Cerebellar cortex (tissue), 1 donor: ENCODE measurements around the gene SLC47A2.
"Not testable (repeated sequence)": the region's sequence is repeated elsewhere in the genome, so short reads cannot be mapped to it uniquely, and the experiment has no call there.

Experiments
- DNase-seq: peaks from one replicate; pipeline ENCODE4 v3.0.0-alpha.2; 2015; ENCODE audit warnings: low spot score

The SLC47A2 gene

GRCh38 chr17:19707728-19708221 is 8.6 kb downstream of the SLC47A2 start:
- DNase-seq = no peak

GRCh38 chr17:19706791-19707727 is 9.3 kb downstream of the SLC47A2 start:
- DNase-seq = no peak

GRCh38 chr17:19705771-19706770 is 10.3 kb downstream of the SLC47A2 start:
- no peak for DNase-seq

DNA sequence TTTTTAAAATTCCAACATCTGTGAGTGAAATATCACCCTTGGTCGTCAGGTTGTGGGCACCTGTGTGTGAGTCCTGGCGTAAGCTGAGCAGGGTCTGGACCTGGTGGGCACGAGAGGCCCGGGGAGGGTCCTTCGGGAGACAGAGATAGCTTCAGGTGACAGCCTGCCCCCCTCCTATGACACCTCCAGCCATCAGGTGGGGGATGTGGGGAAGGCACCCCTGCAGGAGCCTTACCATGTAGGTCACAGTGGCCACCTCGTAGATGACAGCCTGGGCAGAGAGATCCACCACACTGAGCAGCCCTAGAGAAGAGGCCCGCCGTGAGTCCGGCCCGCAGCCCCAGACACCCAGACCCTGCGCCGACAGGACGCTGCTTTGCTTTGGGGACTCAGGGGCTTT is 11.2 kb downstream of the SLC47A2 start:
- no peak for DNase-seq

DNA sequence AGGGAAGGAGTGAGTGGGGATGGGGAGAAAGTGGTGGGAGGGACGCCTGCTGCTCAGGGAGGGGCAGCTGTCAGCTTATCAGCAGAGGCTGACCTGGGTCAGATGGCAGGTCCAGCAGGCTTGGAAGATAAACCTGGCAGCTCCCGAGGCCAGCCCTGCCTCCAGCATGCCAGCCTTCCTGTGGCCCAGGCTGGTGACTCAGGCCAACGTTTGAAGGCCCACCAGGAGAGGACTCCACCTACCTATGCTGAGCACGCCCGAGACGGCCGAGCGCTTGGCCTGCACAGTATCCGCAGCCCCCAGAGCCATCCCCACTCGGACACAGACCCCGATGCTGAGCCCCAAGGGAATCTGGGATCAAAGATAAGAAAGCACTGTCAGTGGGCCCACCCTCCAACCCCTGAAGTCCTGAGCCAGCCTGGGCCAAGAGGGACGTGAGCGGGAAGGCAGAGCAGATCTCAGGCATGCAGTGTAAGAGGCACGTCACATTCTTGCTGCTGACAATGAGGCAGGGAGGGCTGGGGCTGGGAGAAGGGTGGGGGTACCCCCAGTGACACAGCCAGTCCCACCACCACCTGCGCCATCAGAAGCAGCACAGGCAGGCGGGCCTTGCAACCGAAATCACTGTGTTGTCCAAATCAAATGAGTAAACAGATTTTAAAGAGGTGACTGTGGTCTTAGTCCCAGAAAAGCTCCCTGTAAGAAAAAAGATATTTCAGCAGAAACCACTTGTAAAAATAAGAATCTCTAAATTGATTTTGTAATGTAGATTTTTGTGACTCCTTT is 12.4 kb downstream of the SLC47A2 start:
- DNase-seq = no peak

- no peak for DNase-seq
Measured at GRCh38 chr17:19703106-19703827, 13.1 kb downstream of the SLC47A2 start.

- no peak for DNase-seq
Measured at GRCh38 chr17:19702217-19702641, 14.2 kb downstream of the SLC47A2 start.

DNA sequence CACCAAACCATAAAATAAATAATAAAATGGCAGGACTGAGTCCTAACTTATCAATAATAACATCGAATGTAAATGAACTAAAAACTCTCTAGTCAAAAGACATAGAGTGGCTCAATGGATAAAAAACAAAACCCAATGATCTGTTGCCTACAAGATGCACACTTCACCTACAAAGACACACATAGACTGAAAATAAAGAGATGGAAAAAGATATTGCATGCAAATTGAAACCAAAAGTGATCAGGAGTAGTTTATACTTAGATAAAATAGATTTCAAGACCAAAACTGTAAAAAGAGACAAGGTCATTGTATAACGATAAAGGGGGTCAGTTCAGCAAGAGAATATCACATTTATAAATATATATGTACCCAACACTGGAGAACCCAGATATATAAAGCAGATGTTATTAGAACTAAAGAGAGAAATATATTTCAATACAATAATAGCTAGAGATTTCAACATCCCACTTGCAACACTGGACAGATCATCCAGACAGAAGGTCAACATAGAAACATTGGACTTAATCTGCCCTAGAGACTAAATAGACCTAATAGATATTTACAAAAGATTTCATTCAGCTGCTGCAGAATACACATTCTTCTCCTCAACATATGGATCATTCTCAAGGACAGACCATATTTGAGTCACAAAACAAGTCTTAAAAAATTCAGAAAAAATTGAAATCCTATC is 29.8 kb downstream of the SLC47A2 start:
- DNase-seq = no peak

- not testable (repeated sequence) for DNase-seq
Measured at GRCh38 chr17:19684909-19685580, 31.3 kb downstream of the SLC47A2 start.

DNA sequence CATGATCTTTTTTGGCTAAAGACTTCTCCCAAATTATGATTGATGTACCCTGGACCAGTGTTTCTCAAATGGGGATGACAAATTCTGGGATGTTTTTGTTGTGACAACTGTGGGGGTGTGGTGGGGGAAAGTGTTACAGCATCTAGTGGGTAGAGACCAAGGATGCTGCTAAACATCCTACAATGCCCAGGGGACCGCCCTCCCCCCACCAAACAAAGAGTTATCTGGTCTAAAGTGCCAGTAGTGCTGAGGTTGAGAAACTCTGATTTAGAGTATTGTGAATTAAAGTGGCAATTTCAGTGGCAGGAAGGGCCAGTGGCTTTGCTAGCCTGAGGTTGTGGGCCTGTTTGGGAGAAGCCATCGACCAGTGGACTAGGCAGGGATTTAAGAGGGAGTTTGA is 33.3 kb downstream of the SLC47A2 start:
- DNase-seq = no peak

DNA sequence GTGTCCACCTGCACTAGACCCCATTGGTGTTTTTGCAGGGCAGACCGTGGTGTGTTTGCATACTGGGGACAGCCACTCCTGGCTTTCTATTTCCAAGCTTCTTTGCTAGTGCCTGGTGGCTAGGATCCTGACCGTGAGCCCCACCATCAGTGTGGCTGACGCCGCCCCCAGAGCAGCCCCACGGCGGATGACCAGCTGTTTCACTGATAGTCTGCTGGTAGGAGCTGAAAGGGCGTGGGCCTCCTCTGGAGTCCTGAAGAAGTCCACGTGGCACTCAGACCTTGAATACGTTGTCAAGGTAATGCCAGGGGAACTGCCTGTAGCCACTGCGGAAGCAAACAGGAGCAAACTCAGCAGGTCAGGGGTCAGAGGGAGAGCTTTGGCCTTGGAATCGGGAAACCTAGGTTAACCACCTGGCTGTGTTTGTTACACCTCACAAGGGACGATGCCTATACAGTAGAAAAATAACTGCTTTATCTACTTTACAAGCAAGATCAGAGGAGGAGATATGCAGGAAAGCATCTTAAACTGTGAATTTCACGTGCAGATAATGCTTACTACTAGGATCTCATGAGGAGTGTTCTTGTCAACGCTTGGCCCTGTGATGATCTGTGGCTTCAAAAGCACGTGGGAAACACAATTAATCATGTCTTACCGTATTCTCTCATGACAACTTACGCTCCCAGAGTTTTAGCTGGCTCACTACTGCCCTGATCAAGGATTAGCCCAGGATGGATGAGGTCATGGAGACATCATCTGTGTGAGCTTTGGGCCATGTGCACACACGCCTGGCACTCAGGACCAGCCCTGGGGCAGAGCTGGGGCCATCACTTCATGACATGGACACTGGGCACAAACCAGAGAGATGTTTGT is 37.6 kb downstream of the SLC47A2 start:
- no peak for DNase-seq

DNA sequence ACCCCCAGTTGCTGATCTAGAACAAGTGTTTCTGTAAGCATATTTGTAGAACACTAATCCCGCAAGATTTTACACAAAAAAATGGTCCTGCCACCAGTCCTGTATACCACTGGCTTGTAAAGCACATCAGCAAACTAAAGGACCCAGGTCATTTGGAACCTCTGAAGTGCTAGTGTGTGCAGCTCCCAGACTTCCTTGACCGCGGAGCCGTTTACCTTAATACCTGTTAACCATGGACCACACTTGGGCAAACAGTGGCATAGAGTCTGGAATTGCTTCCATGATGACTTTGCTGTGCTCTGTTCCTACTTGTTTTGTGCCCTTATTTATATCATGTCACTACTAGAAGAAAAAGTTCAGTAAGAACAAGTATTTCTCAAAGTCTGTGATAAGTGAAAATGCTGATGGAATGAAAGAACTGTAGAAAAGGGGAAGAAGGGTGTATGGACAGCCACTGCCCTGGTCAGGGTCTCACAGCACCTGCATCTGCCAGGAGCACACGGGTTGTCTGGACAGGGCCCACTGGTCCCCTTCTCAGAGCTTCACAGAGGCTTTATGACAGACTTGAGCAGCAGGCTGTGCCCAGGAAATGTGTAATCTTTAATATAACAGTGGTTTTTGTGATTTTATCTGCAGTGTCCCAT is 38.5 kb downstream of the SLC47A2 start:
- no peak for DNase-seq

- DNase-seq = no peak
Measured at GRCh38 chr17:19676896-19677295, 39.5 kb downstream of the SLC47A2 start.

DNA sequence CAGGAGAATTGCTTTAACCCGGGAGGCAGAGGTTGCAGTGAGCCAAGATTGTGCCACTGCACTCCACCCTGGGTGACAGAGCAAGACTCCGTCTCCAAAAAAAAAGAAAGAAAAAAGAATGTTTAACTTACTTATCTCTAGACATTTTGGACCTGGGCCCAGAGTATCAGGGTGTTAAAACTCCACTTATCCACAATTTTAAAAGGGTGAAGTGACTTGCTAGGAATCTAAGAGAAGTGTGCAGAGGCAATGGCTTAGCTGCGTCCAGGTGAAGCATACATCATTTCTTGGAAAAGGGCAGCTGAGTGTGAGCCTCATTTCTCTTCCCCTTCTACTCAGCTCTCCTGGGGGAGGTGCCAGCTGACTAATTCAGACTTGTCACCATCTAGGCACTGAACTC is 42.8 kb downstream of the SLC47A2 start:
- no peak for DNase-seq

DNA sequence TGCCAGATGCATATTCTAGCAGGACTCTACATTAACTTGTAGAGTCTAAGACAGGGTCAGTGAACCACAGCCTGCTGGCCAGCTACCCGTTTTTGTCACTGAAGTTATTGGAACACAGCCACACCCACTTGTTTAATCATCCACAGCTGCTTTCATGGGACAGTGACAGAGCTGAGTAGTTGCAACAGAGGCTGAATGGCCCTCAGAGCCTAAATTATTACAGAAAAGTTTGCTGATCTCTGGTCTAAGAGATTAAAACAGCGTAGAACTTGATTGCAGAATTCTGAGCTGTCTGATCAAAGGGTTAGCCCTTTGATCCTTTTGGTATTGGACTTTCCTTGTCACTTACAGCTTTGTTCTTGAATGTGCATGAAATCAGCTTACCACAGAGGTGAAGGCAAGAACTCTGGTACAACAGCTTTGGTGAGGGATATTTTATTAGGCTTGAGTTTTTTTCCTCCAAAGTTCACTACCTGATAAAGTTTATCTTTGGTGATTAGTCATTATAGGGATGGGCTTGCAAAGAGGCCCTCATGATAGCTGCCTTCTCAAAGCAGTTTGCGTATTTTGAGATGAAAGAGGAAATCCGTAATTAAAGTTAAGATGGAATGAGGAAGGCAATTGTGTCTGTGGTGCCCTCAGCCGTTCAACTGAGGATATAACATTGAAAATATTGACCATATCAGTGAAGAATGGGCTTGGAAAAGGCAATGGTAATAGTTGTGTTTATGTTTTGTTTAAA is 44.2 kb downstream of the SLC47A2 start:
- DNase-seq = no peak

GRCh38 chr17:19671433-19671832 is 45.0 kb downstream of the SLC47A2 start:
- DNase-seq = no peak

GRCh38 chr17:19670908-19671307 is 45.5 kb downstream of the SLC47A2 start:
- DNase-seq = no peak
